ENCODE results near the gene TMEM233.

DNA sequence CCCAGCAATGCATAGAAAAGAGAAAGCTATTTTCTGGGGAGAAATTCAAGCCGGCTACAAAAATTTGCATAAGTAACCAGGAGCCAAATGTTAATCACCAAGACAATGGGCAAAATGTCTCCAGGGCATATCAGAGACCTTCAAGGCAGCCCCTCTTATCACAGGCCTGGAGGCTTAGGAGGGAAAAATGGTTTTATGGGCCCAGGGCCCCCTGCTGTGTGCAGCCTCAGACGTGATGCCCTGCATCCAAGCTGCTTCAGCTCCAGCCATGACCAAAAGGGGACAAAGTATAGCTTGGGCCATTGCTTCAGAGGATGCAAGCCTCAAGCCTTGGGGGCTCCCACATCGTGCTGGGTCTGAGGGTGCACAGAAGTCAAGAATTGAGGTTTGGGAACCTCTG lies 15.8 kb downstream of the TMEM233 start:
- no peak for TF ChIP-seq POLR2AphosphoS5 (IDR thresholded peaks at IDR 0.05; ENCODE audit: borderline replicate concordance, low read depth, low read length)
- TF ChIP-seq EZH2 (IDR thresholded peaks at IDR 0.05) = no peak
- TF ChIP-seq FOXP2 (optimal IDR thresholded peaks at IDR 0.05; ENCODE audit: control extremely low read depth, extremely low read length, insufficient read depth) = no peak

All from SK-N-MC (cell line).